Activated naive CD4-positive, alpha-beta T cell treated with Interleukin-2 at 50 U/mL for 16 hours (primary cell): ENCODE results near the gene ACSM5.
"Not testable (repeated sequence)": the region's sequence is repeated elsewhere in the genome, so short reads cannot be mapped to it uniquely, and the experiment has no call there.

Experiments
- DNase-seq: peaks from one replicate; pipeline ENCODE4 v3.0.0-alpha.2; 2020

Gene ACSM5

GRCh38 chr16:20453633-20454032 lies 44.3 kb downstream of the ACSM5 start:
- not testable (repeated sequence) for DNase-seq

DNA sequence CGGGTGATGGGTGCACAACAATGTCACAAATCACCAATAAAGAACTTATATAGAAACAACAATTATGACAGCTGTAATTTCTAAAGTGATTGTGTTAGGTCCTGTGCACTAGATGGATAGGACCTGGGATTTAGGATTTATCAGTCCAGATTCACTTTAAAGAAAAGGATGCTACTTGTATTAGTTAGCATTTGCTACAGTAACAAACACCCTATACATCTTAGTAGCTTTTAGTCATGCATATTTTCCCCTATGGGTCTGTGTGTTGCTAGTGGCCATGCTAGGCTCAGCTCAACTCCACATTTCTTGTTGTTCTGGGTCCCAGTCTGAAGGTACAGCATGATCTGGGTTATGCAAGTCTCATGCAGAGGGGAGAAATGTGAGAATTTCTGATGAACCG lies 49.9 kb downstream of the ACSM5 start:
- not testable (repeated sequence) for DNase-seq

GRCh38 chr16:20460313-20460712 lies 51.0 kb downstream of the ACSM5 start:
- not testable (repeated sequence) for DNase-seq

DNA sequence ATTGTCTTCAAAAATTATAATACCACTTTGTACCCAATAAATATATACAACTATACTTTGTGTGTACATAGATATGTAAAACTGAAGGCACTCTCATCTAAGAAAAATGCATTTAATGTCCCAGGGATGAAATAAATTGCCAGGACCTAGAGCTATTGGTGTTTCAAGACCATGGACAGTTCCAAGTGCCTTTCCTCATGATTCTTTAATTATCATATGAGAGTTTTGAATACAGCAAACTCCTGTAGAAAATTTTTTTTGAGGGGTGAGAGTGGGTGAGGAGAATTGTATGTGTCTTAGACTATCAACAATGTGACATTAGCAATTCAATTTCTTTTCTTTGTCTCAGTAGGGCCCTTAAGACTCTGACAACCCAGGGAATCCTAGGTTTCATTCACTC lies 59.6 kb downstream of the ACSM5 start:
- not testable (repeated sequence) for DNase-seq

- DNase-seq, result not testable (repeated sequence)
These were observed 60.6 kb downstream of the ACSM5 start for GRCh38 chr16:20469930-20470329.

DNA sequence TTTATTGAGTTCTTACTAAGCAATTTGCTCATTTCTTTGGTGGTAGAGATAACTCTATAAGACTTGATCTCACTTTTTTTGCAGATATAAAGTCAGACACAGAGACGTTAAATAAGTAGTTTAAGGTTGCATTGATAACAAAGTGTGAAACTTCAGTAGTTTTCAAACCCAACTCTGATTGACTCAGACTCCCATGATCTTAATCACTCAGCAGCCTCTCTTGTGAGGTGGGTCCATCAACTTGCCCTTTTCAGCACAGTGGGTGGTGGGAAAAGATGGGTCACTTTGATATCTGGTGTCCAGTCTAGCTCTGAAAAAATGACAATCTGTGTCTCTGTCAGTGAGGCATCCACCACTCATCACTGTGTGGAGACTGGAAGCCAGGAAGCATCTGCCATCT lies 61.4 kb downstream of the ACSM5 start:
- not testable (repeated sequence) for DNase-seq

GRCh38 chr16:20477188-20477744 lies 67.9 kb downstream of the ACSM5 start:
- DNase-seq, result not testable (repeated sequence)

DNA sequence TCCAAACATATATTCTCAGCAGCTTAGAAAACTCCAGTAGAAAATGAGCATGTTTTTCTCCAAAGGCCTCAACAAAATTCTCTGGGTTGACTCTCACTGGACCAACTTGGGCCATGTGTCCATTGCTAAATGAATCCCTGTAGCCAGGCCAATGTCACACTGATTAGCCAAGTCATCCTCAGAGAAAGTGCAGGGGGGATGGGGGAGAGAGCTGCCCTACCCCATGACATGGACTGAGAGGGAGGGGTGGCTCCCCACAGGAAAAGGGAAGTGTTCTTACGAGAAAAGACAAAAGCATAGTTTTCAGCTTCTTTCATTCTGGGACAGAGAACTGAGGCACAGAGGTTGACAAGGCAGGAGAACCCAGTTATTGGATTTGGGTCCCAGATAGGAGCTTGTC lies 74.7 kb downstream of the ACSM5 start:
- not testable (repeated sequence) for DNase-seq

DNA sequence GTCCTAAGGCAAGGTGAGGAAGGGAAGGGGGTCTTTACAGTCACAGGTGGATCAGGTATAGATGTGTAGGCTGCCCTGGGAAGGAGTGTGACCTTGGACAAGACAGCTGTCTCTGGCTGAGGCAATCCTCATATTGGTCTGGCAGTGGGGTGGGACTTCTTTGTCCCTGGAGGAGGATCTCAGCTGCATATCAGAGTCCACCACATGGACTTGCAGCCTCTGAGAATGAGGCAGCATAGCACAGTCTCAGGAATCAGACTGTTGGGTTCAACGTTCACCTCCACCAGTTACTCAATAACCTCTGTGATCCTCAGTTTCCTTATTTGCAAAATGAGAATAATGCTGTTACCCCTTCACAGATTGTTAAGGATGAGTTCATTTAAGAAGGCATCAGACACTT lies 75.4 kb downstream of the ACSM5 start:
- no peak for DNase-seq

DNA sequence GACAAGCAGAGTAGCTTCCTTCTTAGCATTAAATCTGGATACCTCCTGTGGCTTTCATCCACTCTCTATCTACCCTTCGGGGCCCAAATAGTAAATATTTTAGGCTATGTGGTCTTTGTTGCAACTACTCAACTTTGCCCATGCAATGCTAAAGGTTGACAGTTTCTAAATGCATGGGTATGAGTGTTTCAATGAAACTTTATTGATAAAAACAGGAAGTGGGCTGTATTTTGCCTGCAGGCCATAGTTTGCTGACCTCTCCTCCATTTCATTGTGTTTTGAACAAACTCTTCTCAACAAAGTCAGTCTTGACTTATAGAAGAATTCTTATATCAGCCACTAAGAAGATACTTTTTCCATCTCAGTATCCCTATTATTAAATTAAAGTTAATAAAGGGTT lies 76.1 kb downstream of the ACSM5 start:
- DNase-seq, result no peak
